ENCODE results near the gene SYT10.
A peak's percentile ranks its signal among the peaks of the same experiment; 100 is the strongest.
"Not testable (repeated sequence)": the region's sequence is repeated elsewhere in the genome, so short reads cannot be mapped to it uniquely, and the experiment has no call there.

The SYT10 gene

GRCh38 chr12:33439587-33440011, at the start of gene SYT10:
Gene SYT10, minus strand, starts transcription at chr12:33439819. Its CDS starts 297 bp downstream, at chr12:33439522.
- DNase-seq: peak; percentile 78

GRCh38 chr12:33488036-33488435, 48.4 kb upstream of the SYT10 start:
- no peak for DNase-seq

GRCh38 chr12:33486058-33486457, 46.4 kb upstream of the SYT10 start:
- no peak for DNase-seq

- no peak for DNase-seq
Observed at GRCh38 chr12:33484161-33484560, 44.5 kb upstream of the SYT10 start.

- DNase-seq: no peak
Observed at GRCh38 chr12:33480366-33480765, 40.7 kb upstream of the SYT10 start.

GRCh38 chr12:33476058-33476457, 36.4 kb upstream of the SYT10 start:
- DNase-seq: no peak

- DNase-seq: no peak
Observed at GRCh38 chr12:33472299-33472698, 32.7 kb upstream of the SYT10 start.

GRCh38 chr12:33455096-33455495, 15.5 kb upstream of the SYT10 start:
- no peak for DNase-seq

GRCh38 chr12:33450480-33450879, 10.9 kb upstream of the SYT10 start:
- no peak for DNase-seq

GRCh38 chr12:33440477-33440876, 858 bp upstream of the SYT10 start:
- DNase-seq: no peak

- DNase-seq: peak; percentile 64
Observed at GRCh38 chr12:33438851-33439586, 600 bp downstream of the SYT10 start.

- DNase-seq: no peak
Observed at GRCh38 chr12:33438025-33438772, 1.4 kb downstream of the SYT10 start.

GRCh38 chr12:33437598-33437997, 2.0 kb downstream of the SYT10 start:
- DNase-seq: no peak

- DNase-seq: no peak
Observed at GRCh38 chr12:33432992-33433391, 6.6 kb downstream of the SYT10 start.

GRCh38 chr12:33431648-33432047, 8.0 kb downstream of the SYT10 start:
- no peak for DNase-seq

GRCh38 chr12:33429468-33429867, 10.2 kb downstream of the SYT10 start:
- no peak for DNase-seq

- DNase-seq: no peak
Observed at GRCh38 chr12:33427071-33427470, 12.5 kb downstream of the SYT10 start.

GRCh38 chr12:33423706-33424105, 15.9 kb downstream of the SYT10 start:
- DNase-seq: no peak

- DNase-seq: not testable (repeated sequence)
Observed at GRCh38 chr12:33412410-33412809, 27.2 kb downstream of the SYT10 start.

- no peak for DNase-seq
Observed at GRCh38 chr12:33383503-33383902, 56.1 kb downstream of the SYT10 start.

GRCh38 chr12:33376153-33376552, 63.5 kb downstream of the SYT10 start:
- DNase-seq: no peak

- DNase-seq: no peak
Observed at GRCh38 chr12:33370318-33370717, 69.3 kb downstream of the SYT10 start.

GRCh38 chr12:33357181-33357580, 82.4 kb downstream of the SYT10 start:
- DNase-seq: no peak

- DNase-seq: no peak
Observed at GRCh38 chr12:33349791-33350190, 89.8 kb downstream of the SYT10 start.
